Memory B cell (primary cell): ENCODE data around the gene ZFP36.
"Not testable (repeated sequence)": the region's sequence is repeated elsewhere in the genome, so short reads cannot be mapped to it uniquely, and the experiment has no call there.

Source experiments
- ATAC-seq: fragments of 150-1000 bp; cut with Tn5 transposase; 2 replicates; pipeline ENCODE4 v1.10.0; 2021; ENCODE audit warnings: low read depth, mild to moderate bottlenecking, moderate library complexity
- DNase-seq, 2 donors: peaks; one replicate each; pipeline ENCODE4 v3.0.0; 2022; ENCODE audit warnings: low spot score in 2 of 2
- H3K27ac Mint-ChIP-seq: one replicate; pipeline ENCODE4 v1.8.0; 2022; ENCODE audit warnings: mild to moderate bottlenecking, moderate library complexity, mixed read lengths
- H3K27me3 Mint-ChIP-seq: one replicate; pipeline ENCODE4 v1.8.0; 2022; ENCODE audit warnings: mixed read lengths
- H3K36me3 Mint-ChIP-seq: one replicate; pipeline ENCODE4 v1.8.0; 2022; ENCODE audit warnings: mild to moderate bottlenecking, mixed read lengths
- H3K4me1 Mint-ChIP-seq: one replicate; pipeline ENCODE4 v1.8.0; 2022; ENCODE audit warnings: mixed read lengths
- H3K4me3 Mint-ChIP-seq: one replicate; pipeline ENCODE4 v1.8.0; 2022; ENCODE audit warnings: mild to moderate bottlenecking, moderate library complexity, mixed read lengths
- H3K9me3 Mint-ChIP-seq: one replicate; pipeline ENCODE4 v1.8.0; 2022; ENCODE audit warnings: mixed read lengths

The ZFP36 gene

GRCh38 chr19:39379366-39379765 is 27.3 kb upstream of the ZFP36 start:
- DNase-seq, H3K4me3 Mint-ChIP-seq, H3K27me3 Mint-ChIP-seq, H3K4me1 Mint-ChIP-seq, H3K9me3 Mint-ChIP-seq, ATAC-seq: not testable (repeated sequence)
- Mint-ChIP-seq H3K27ac (peak overlapping the region; percentile 25), H3K36me3 (peaks cover 37% of the 10 kb centered on the region)

GRCh38 chr19:39379865-39380396 is 26.7 kb upstream of the ZFP36 start:
- Mint-ChIP-seq H3K36me3 (peaks cover 36% of the 10 kb centered on the region), H3K9me3 (no peaks in the 10 kb centered on the region), H3K4me1 (peaks cover 2% of the 10 kb centered on the region), H3K4me3 (no peak overlapping the region), H3K27ac (no peak overlapping the region), H3K27me3 (no peaks in the 10 kb centered on the region)
- ATAC-seq (no peak), DNase-seq (no peak)

DNA sequence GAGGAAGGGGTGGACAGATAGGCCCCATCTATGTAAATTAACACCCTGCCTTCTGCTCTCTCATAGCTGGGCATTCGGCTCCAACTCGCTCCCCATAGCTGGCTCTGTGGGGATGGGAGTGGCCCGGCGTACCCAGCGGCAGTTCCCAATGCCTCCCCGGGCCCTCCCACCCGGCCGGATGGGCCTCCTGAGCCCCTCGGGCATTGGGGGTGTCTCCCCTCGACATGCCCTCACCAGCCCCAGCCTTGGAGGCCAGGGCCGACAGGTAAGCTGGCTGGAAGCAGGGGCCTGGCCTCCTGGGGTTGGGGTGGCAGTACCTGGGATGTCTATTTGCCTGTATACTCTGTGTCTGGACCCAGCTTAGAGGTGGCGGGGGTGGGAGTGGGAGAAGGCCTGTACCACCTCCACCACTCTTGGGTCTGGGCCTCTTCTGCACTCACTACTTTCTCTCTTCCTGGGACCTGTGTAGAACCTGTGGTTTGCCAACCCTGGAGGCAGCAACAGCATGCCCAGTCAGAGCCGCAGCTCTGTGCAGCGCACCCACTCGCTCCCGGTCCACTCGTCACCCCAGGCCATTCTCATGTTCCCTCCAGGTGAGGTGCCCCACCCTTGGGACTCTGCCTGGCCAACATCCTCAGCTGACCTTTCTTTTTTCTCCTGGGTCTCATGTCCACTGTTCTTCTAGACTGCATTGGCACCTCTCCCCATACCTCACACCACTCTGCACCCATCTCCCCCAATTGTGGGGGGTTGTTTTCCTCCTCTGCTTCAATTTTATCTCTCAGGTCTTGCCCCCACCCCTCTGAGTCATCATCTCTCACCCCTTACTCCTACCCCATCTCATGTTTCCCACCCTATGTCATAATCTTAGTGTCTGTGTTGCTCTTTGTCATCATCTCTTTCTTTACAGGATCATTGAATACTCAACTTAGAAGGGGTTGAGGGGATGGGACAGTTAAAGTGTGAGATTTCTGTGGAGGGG is 25.8 kb upstream of the ZFP36 start:
- Mint-ChIP-seq H3K4me3 (no peak overlapping the region), H3K4me1 (peaks cover 4% of the 10 kb centered on the region), H3K27ac (peak overlapping the region; percentile 48), H3K27me3 (no peaks in the 10 kb centered on the region), H3K36me3 (peaks cover 34% of the 10 kb centered on the region), H3K9me3 (no peaks in the 10 kb centered on the region)
- ATAC-seq, result no peak
- DNase-seq, result no peak

GRCh38 chr19:39381910-39382611 is 24.6 kb upstream of the ZFP36 start:
- no peak overlapping the region for H3K27ac Mint-ChIP-seq
- no peaks in the 10 kb centered on the region for H3K27me3 Mint-ChIP-seq
- no peaks in the 10 kb centered on the region for H3K9me3 Mint-ChIP-seq
- no peak for DNase-seq
- no peak overlapping the region for H3K4me3 Mint-ChIP-seq
- peaks cover 7% of the 10 kb centered on the region for H3K4me1 Mint-ChIP-seq
- no peak for ATAC-seq
- peaks cover 36% of the 10 kb centered on the region for H3K36me3 Mint-ChIP-seq

GRCh38 chr19:39382991-39383828 is 23.4 kb upstream of the ZFP36 start:
- DNase-seq (no peak), ATAC-seq (no peak)
- H3K4me3 Mint-ChIP-seq, result no peak overlapping the region
- H3K27me3 Mint-ChIP-seq, result no peaks in the 10 kb centered on the region
- no peaks in the 10 kb centered on the region for H3K9me3 Mint-ChIP-seq
- peaks cover 7% of the 10 kb centered on the region for H3K4me1 Mint-ChIP-seq
- peak overlapping the region; percentile 83 for H3K27ac Mint-ChIP-seq
- peaks cover 32% of the 10 kb centered on the region for H3K36me3 Mint-ChIP-seq

- Mint-ChIP-seq H3K27ac (peak overlapping the region; percentile 83), H3K36me3 (peaks cover 31% of the 10 kb centered on the region), H3K27me3 (no peaks in the 10 kb centered on the region), H3K4me3 (no peak overlapping the region), H3K9me3 (no peaks in the 10 kb centered on the region), H3K4me1 (peaks cover 10% of the 10 kb centered on the region)
- DNase-seq (no peak), ATAC-seq (peak; percentile 23)
These were observed 21.6 kb upstream of the ZFP36 start for GRCh38 chr19:39384839-39385568.

DNA sequence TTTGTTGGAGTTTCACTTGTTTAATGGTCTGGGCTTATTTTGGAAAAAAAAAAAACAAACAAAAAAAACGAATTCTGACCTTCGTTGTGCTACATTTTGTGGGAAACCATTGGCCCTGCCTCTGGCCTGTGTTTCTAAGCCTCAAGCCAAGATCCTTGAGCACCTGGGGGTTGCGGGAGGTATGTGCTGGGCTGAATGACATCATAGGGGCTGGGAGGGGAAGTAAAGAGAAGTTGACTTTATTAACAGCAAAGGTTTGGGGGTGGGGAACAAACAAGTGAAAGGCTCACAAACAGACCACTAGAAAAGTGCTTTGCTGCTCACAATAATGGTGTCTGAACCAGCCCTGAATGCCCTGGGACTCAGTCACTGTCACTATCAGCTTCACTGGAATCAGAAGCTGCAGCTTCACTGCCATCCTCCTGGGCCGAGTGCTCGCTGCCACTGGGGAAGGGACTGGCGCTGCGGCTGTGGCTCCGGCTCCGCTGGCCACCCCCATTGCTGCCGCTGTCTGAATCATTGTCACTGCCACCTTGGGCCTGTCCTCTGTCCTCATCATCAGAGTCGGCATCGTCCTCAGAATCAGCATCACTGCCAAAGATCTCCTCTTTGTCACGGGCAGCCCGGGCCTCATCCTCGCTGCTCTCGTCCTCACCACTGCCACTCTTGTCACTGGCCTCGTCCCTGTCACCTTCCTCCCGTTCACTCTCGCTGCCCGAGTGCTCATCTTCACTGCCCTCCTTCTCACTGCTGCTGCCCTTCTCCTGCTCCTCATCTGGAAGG is 20.8 kb upstream of the ZFP36 start:
- Mint-ChIP-seq H3K27ac (peak overlapping the region; percentile 41), H3K4me1 (peaks cover 15% of the 10 kb centered on the region), H3K36me3 (peaks cover 30% of the 10 kb centered on the region), H3K4me3 (no peak overlapping the region), H3K27me3 (no peaks in the 10 kb centered on the region), H3K9me3 (no peaks in the 10 kb centered on the region)
- DNase-seq (no peak), ATAC-seq (no peak)

GRCh38 chr19:39386557-39386956 is 20.1 kb upstream of the ZFP36 start:
- DNase-seq (no peak), ATAC-seq (no peak)
- peak overlapping the region; percentile 17 for H3K27ac Mint-ChIP-seq
- H3K36me3 Mint-ChIP-seq, result peaks cover 23% of the 10 kb centered on the region
- no peak overlapping the region for H3K4me3 Mint-ChIP-seq
- no peaks in the 10 kb centered on the region for H3K27me3 Mint-ChIP-seq
- H3K9me3 Mint-ChIP-seq, result no peaks in the 10 kb centered on the region
- H3K4me1 Mint-ChIP-seq, result peaks cover 17% of the 10 kb centered on the region

DNA sequence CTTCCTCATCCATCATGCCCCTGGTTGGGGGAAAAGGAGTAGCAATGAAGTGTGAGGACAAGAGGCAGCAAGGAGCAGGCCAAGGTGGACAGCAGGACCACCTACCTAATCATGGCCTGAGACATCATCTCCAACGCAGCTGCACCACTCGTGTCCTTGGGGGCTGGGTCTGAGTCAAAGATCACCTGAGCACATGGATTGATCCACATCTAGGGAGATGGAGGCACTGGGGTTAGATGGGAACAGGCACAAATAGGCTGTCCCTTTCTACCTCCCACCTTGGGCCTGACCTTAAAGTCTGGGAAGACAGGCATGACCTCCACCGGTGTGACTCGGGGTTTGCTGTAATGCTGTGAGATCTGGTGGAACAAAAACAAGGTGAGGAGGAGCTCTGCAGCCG is 18.0 kb upstream of the ZFP36 start:
- ATAC-seq (no peak), DNase-seq (no peak)
- peaks cover 21% of the 10 kb centered on the region for H3K4me1 Mint-ChIP-seq
- H3K27me3 Mint-ChIP-seq, result no peaks in the 10 kb centered on the region
- no peaks in the 10 kb centered on the region for H3K9me3 Mint-ChIP-seq
- H3K36me3 Mint-ChIP-seq, result peaks cover 21% of the 10 kb centered on the region
- peak overlapping the region; percentile 98 for H3K27ac Mint-ChIP-seq
- no peak overlapping the region for H3K4me3 Mint-ChIP-seq

GRCh38 chr19:39389631-39390414 is 16.8 kb upstream of the ZFP36 start:
- Mint-ChIP-seq H3K27me3 (no peaks in the 10 kb centered on the region), H3K36me3 (peaks cover 21% of the 10 kb centered on the region), H3K9me3 (no peaks in the 10 kb centered on the region), H3K27ac (peak overlapping the region; percentile 98), H3K4me1 (peaks cover 23% of the 10 kb centered on the region), H3K4me3 (peak overlapping the region; percentile 96)
- no peak for DNase-seq
- no peak for ATAC-seq

GRCh38 chr19:39390451-39390750 is 16.2 kb upstream of the ZFP36 start:
- peak overlapping the region; percentile 98 for H3K27ac Mint-ChIP-seq
- H3K9me3 Mint-ChIP-seq, result no peaks in the 10 kb centered on the region
- H3K36me3 Mint-ChIP-seq, result peaks cover 24% of the 10 kb centered on the region
- DNase-seq, result no peak
- ATAC-seq, result no peak
- H3K4me1 Mint-ChIP-seq, result peaks cover 20% of the 10 kb centered on the region
- peak overlapping the region; percentile 96 for H3K4me3 Mint-ChIP-seq
- no peaks in the 10 kb centered on the region for H3K27me3 Mint-ChIP-seq

- peak; percentile 88 for ATAC-seq
- Mint-ChIP-seq H3K36me3 (peaks cover 27% of the 10 kb centered on the region), H3K9me3 (no peaks in the 10 kb centered on the region)
These were observed 15.8 kb upstream of the ZFP36 start, which contains the start of the genes MED29 and PAF1 for GRCh38 chr19:39390751-39391437. Gene MED29, plus strand, starts transcription at chr19:39391378. Its CDS starts 45 bp downstream, at chr19:39391423. Gene PAF1, minus strand, starts transcription at chr19:39391106. Its CDS starts 242 bp downstream, at chr19:39390864.

More at GRCh38 chr19:39390751-39391437, 15.8 kb upstream of the ZFP36 start, which contains the start of the genes MED29 and PAF1:
- Mint-ChIP-seq H3K27ac (peak within 1 kb of the TSS; percentile 98), H3K4me1 (peaks cover 22% of the 10 kb centered on the region), H3K4me3 (peak within 1 kb of the TSS; percentile 96), H3K27me3 (no peaks in the 10 kb centered on the region)
- peak; percentile 85 to 95 for DNase-seq
